GM21786 (cell line): ENCODE measurements around the gene IMPG2.

Experiments used
- ATAC-seq: cut with Tn5 transposase; IDR thresholded peaks from one replicate; pipeline ENCODE4 v1.9.1; 2021; ENCODE audit not compliant: unreplicated experiment

IMPG2 gene

DNA sequence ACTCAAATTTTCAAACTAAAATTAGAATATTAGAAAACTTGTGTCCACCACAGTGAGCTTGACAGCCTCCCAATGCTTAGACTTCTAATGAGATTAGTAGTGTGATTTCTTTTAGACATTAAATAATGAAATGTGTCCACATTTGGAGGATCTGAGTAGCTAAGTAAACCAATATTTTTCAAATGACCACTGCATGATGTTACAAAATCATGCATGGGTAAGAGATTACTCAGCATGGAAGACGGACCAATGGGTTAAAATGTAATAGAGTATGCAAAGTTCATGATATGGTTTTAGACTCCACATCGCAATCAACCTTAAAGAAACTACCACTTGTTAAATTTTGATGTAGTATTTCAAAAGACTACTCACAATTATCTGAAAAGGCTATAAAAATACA, 130.6 kb downstream of the IMPG2 start:
- no peak for ATAC-seq

DNA sequence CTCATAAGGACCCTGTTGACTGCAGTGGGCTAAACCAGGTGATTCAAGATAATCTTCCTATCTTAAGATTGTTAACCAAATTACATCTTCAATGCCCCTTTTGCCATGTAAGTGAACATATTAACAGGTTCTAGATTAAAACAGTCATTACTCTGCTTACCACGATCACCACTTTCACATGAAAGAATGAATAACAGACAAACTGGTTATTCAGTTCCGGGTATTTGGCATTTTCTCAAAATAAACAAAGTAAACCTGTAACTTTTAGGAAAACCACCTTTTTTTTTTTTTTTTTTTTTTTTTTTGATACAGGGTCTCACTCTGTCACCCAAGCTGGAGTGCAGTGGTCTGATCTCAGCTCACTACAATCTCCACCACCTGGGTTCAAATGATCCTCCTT, 131.2 kb downstream of the IMPG2 start:
- ATAC-seq: no peak

DNA sequence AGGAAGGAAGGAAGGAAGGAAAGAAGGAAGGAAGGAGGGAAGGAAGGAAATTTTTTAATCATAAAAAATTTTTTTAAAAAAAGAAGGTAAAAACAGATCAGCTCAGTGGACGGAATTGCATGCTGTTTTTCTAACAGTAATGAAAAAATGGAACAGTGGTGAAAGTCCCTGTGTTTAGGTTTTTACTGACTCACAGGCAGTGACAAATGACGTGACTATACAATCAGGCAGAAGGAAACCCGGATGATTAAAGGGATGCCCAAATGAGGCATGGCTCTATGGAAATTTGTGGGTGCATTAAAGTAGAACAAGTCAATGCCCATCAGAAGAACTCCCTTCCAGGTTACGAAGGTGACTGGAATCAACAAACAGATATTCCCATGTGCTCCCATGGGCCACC, 135.0 kb downstream of the IMPG2 start:
- no peak for ATAC-seq

DNA sequence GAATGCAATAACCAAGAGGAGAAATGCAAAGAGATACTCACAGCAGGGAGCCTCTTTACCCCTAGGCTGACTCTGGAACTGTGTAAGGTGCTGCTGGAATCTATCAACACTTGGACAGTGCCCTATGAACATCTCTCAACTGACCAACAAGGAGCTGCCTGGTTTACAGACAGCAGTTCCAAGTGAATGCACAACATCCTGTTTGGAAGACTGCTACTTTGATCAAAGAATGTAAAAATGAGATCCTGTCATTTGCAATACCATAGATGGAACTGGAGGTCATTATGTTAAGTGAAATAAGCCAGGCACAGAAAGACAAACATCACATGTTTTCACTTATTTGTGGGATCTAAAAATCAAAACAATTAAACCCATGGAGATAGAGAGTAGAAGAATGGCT, 136.3 kb downstream of the IMPG2 start:
- no peak for ATAC-seq

DNA sequence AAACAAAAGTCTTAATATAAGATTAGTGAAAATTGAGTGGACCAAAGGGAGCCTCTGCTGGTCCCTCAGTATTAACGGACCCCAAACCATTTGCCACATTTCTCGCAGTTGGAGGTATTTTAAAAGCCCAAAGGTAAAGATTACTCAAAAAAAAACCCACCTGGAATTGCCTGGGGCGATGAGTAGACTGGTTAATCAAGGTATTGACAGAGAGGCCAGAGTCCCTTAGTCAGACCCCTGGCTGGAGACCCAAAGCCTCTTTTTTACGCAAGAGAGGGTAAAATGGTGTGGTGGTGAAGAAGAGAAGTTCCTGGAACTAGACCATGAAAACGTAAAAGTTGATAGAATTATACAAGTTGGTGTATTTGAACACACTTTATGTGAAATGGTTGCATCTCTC, 137.2 kb downstream of the IMPG2 start:
- ATAC-seq: no peak

DNA sequence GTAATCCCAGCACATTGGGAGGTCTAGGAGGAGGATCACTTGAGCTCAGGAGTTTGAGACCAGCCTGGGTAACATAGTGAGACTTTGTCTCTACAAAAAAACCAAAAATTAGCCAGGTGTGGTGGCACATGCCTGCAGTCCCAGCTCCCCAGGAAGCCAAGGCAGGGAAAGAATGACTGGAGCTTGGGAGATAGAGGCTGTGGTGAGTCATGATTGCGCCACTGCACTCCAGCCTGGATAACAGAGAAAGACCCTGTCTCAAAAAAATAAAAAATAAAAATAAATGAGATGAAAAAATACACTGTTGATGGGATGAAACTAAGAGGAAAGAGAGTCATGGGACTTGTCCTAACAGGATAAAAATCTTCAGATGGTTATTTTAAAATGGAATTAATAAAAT, 137.6 kb downstream of the IMPG2 start:
- ATAC-seq: no peak

DNA sequence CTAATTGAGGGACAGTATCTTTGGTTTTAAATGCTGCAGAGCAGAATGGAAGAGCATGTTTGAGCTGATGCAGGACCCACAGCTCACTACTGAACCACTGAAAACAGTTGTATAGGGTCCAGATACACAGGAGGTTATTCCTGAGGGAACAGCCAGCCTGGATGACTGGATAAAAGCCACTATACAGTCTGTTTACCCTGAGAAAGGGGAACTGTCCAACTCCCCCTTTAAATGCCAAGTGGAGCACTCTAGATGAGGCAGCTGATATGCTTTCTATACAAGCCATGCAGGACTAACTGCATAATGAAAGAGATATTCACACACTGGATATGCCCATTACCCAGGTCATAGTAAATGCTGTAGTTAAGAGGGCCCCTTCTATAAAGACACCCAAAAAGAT, 138.6 kb downstream of the IMPG2 start:
- ATAC-seq: no peak

DNA sequence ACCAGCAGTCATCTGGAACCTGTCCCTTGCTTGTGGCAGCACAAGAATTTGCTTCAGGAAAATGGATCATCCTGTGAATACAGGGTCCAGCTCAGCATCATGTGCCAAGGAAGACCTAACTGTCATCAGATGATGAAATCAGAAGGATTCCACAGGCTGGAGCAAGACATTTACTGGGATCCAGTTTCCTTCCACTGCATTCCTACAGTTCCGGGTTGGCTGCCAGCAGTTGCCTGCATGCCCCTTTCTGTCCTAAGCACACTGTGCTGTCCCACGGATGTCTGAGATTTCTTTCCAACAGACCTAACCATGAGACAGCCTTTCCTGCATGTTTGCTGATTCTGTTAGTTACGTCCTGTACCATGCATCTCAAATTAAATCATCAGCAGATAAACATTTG, 140.7 kb downstream of the IMPG2 start:
- no peak for ATAC-seq

DNA sequence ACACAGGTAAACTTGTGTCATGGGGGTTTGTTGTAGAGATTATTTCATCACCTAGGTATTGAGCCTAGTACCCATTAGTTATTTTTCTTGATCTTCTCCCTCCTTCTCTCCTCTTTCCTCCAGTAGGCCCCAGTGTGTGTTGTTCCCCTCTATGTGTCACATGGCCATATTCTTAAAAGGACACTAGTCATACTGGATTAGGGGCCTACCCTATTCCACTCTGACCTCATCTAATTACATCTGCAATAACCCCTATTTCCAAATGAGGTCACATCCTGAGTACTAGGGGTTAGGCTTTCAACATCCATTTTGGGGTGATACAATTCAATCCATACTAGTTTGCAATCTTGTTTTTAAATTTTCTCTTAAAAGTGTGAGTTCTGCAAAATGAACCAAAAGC, 142.8 kb downstream of the IMPG2 start:
- no peak for ATAC-seq
